GM23248 (cell line): ENCODE data around the gene CRHBP. TPM values are rescaled to one million over a fixed set of nuclear protein-coding genes. Genes with fewer than 3 reads are reported as not detected.
"Not testable (repeated sequence)": the region's sequence is repeated elsewhere in the genome, so short reads cannot be mapped to it uniquely, and the experiment has no call there.

ENCODE experiments used
- DNase-seq: peaks from one replicate; pipeline ENCODE4 v3.0.0-alpha.2; 2015
- H2AFZ ChIP-seq: fragments of 200-600 bp; sonication (generic); 2 replicates; pipeline ENCODE4 v1.6.1; 2016; ENCODE audit warnings: antibody characterized with exemption
- H3F3A ChIP-seq: fragments of 200-600 bp; sonication (generic); 2 replicates; pipeline ENCODE4 v1.6.1; 2016; ENCODE audit warnings: mild to moderate bottlenecking, antibody characterized with exemption, mixed run types; ENCODE audit not compliant: insufficient read depth
- H3K27ac ChIP-seq: fragments of 200-600 bp; sonication (generic); 2 replicates; pipeline ENCODE4 v1.5.1; 2016; ENCODE audit warnings: mild to moderate bottlenecking
- H3K27me3 ChIP-seq: fragments of 200-600 bp; sonication (generic); replicated peaks from 2 replicates; pipeline ENCODE4 v1.6.1; 2016; ENCODE audit warnings: mild to moderate bottlenecking; ENCODE audit not compliant: insufficient read depth
- H3K36me3 ChIP-seq: fragments of 200-600 bp; sonication (generic); 2 replicates; pipeline ENCODE4 v1.6.1; 2016; ENCODE audit warnings: low read depth, mild to moderate bottlenecking
- H3K4me1 ChIP-seq: fragments of 200-600 bp; sonication (generic); 2 replicates; pipeline ENCODE4 v1.6.1; 2016; ENCODE audit warnings: mild to moderate bottlenecking; ENCODE audit not compliant: insufficient read depth
- H3K4me2 ChIP-seq: fragments of 200-600 bp; sonication (generic); one replicate; pipeline ENCODE4 v1.6.1; 2016; ENCODE audit warnings: mild to moderate bottlenecking; ENCODE audit not compliant: unreplicated experiment
- H3K4me3 ChIP-seq: fragments of 200-600 bp; sonication (generic); 2 replicates; pipeline ENCODE4 v1.5.1; 2016; ENCODE audit warnings: mild to moderate bottlenecking
- H3K79me2 ChIP-seq: fragments of 200-600 bp; sonication (generic); 2 replicates; pipeline ENCODE4 v1.6.1; 2016; ENCODE audit warnings: mild to moderate bottlenecking; ENCODE audit not compliant: insufficient read depth
- H3K9ac ChIP-seq: fragments of 200-600 bp; sonication (generic); 2 replicates; pipeline ENCODE4 v1.6.1; 2016; ENCODE audit warnings: mild to moderate bottlenecking
- H3K9me2 ChIP-seq: fragments of 200-600 bp; sonication (generic); 2 replicates; pipeline ENCODE4 v1.6.1; 2016; ENCODE audit warnings: mixed run types, mild to moderate bottlenecking, moderate library complexity; ENCODE audit not compliant: insufficient read depth
- H3K9me3 ChIP-seq: fragments of 200-600 bp; sonication (generic); one replicate; pipeline ENCODE4 v1.6.1; 2017; ENCODE audit warnings: low read depth
- H4K20me1 ChIP-seq: fragments of 200-600 bp; sonication (generic); 2 replicates; pipeline ENCODE4 v1.6.0; 2016; ENCODE audit not compliant: insufficient read depth
- EZH2 ChIP-seq: fragments of 200-600 bp; sonication (generic); IDR thresholded peaks from 2 replicates; pipeline ENCODE4 v1.6.1; 2018; ENCODE audit warnings: antibody characterized with exemption, mild to moderate bottlenecking; ENCODE audit not compliant: insufficient read depth, poor library complexity, severe bottlenecking
- EZH2phosphoT487 ChIP-seq: fragments of 200-600 bp; sonication (generic); IDR thresholded peaks from 2 replicates; pipeline ENCODE4 v1.6.1; 2018; ENCODE audit warnings: antibody characterized with exemption, moderate library complexity, mild to moderate bottlenecking, low read depth; ENCODE audit not compliant: insufficient read depth
- WGBS, 2 experiments: methylation state at CpG; one replicate each; pipeline ENCODE4 v1.1.6; 2015 to 2017; ENCODE audit warnings: low lambda C conversion rate in 2 of 2, low coverage in 1 of 2; ENCODE audit errors: missing lambda C conversion rate in 2 of 2; 5-methylcytosine and 5-hydroxymethylcytosine counted together
- in situ Hi-C: fragments of 300-500 bp; cut with MboI; formaldehyde crosslinking; loops from 2 replicates; pipeline ENCODE4 v1.15.0; 2020
- polyA plus RNA-seq: library from polyadenylated mRNA; unstranded; fragments of >200 nt; fragmentation: Nextera tagmentation; extraction: Ambion mirVana; gene quantifications from 2 replicates; pipeline ENCODE4 v1.2.1, GENCODE V29; 2016
- total RNA-seq: library from RNA; depleted of rRNA; stranded (reverse); fragments of >200 nt; shearing (Covaris generic); gene quantifications from 2 replicates; pipeline ENCODE4 v1.2.3, GENCODE V29; 2014

The CRHBP gene
- total and polyA plus RNA-seq, 2 experiments from 2014 or later, result not detected

DNA sequence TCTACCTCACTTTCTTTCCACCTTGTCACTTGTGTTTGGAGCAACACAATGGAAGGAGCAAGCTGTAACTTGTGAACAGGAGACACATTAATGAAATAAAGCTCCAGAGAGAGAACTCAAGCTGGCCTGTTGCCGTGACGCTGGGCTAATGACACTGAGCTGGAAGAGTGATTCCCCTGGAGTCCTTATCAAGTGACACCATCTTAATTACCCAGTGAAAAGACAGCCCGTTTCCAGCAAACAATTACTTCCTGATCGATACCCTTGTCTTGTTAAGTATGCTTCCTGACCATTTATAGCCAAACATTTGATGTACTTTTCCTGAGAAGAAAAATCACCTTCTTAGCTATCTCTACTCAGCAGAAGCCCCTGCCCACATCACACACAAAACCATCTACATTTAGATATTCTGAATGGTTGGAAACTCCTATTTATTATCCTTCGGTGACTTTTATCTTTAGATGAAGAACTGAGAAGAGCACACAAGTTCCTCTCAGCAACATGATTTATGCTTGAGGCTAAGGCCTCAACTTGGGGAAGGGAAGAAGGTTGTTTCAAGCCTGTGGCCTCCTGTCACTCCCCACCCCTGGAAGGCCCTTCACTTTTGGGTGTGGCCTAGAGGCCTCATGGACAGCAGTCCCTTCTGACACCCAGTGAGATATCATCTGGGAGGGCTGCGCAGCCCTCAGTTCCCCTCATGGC, 34.1 kb downstream of the CRHBP start:
- H2AFZ ChIP-seq, result no peak overlapping the region
- WGBS, 2 experiments, result 40 to 41% methylated on average over 6 of the region's 6 CpGs
- TF ChIP-seq EZH2phosphoT487 (no peak), EZH2 (no peak)

DNA sequence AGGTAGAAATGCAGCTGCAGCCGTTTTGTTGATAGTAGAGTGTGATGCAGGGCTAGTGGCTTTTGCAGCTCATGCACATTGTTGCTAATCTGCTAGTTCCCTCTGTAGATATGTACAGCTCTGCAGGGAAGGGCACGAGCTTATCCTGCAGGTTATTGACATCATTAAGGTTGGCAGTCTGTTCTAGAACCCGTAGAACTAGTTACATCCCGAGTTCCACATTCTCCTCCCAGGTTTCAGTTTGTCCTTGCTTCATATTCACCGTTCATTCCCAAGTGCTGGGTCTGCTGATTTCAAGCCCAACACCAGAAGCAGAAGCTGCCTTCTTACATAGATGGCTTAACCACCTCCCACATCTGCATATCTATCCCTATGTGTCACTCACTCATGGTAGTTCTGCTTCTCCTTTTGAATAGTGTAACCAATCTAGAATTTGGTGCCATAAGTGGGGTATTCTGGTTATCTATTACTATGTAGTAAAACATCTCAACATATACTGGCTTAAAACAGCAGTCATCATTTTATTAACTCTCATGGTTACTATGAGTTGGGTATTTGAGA, 38.1 kb downstream of the CRHBP start:
- Histone ChIP-seq H3K79me2 (no peaks in the 10 kb centered on the region), H3K9me2 (no peaks in the 10 kb centered on the region), H2AFZ (no peak overlapping the region), H4K20me1 (no peaks in the 10 kb centered on the region), H3K4me1 (no peaks in the 10 kb centered on the region), H3K4me3 (no peak overlapping the region), H3K36me3 (no peaks in the 10 kb centered on the region), H3F3A (no peaks in the 10 kb centered on the region), H3K9ac (no peak overlapping the region), H3K9me3 (no peaks in the 10 kb centered on the region), H3K27ac (no peak overlapping the region), H3K27me3 (peaks cover 3% of the 10 kb centered on the region), H3K4me2 (no peak overlapping the region)
- DNase-seq, result peak; percentile 2
- 28 to 42% methylated on average over 5 of the region's 5 CpGs for WGBS, 2 experiments
- in situ Hi-C loops, result no loop called here
- TF ChIP-seq EZH2, result no peak
- no peak for TF ChIP-seq EZH2phosphoT487

More for the DNA sequence above, 34.1 kb downstream of the CRHBP start:
- Histone ChIP-seq H3F3A (no peaks in the 10 kb centered on the region), H3K9me2 (no peaks in the 10 kb centered on the region), H3K9ac (no peak overlapping the region), H3K36me3 (no peaks in the 10 kb centered on the region), H3K27me3 (no peaks in the 10 kb centered on the region; the same call in 1 of the 2 replicates), H3K4me1 (no peaks in the 10 kb centered on the region), H3K9me3 (no peaks in the 10 kb centered on the region), H4K20me1 (no peaks in the 10 kb centered on the region), H3K27ac (no peak overlapping the region), H3K79me2 (no peaks in the 10 kb centered on the region), H3K4me2 (no peak overlapping the region), H3K4me3 (no peak overlapping the region)
- in situ Hi-C loops, result no loop called here
- no peak for DNase-seq

DNA sequence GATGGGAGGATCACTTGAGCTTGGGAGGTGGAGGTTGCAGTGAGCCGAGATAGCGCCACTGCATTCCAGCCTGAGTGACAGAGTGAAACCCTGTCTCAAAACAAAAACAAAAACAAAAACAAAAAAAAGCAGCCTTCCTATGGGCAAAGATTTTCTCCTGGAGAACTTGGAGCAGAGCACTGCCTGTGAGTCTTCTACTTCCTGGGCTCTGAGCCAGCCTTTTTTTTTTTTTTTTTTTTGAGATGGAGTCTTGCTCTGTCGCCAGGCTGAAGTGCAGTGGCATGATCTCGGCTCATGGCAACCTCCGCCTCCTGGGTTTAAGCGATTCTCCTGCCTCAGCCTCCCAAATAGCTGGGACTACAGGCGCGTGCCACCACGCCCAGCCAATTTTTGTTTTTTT, 40.6 kb downstream of the CRHBP start:
- H3K36me3 ChIP-seq, H3K4me1 ChIP-seq, H3F3A ChIP-seq, H3K27ac ChIP-seq, H3K79me2 ChIP-seq, in situ Hi-C loops, H4K20me1 ChIP-seq, H3K27me3 ChIP-seq, DNase-seq, H3K9me2 ChIP-seq, H3K9ac ChIP-seq, H3K4me3 ChIP-seq, H2AFZ ChIP-seq, H3K4me2 ChIP-seq, H3K9me3 ChIP-seq: not testable (repeated sequence)
- 72 to 93% methylated on average over 7 to 9 of the region's 9 CpGs for WGBS, 2 experiments

DNA sequence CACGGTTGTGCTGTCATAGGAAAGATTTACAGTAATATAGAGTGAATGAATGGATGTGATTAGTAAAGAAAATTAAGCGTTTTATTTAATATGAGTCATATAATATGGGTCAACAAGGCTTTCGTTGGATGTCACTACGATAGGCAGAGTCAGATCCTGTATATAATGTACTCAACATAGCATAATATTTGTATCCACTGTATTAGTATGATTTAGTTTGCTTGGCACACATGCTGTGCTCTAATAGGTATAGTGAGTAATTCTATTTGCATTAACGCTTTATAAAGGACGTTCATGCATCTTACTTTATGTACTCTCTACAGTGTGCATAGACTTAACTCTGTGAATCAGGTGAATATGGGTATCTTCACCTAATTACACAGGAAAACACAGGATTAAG, 41.5 kb downstream of the CRHBP start:
- H3K4me1 ChIP-seq, result no peaks in the 10 kb centered on the region
- H3F3A ChIP-seq, result 0 out of 2 replicates have a peak, but pooled peaks cover 1% of the 10 kb centered on the region
- H3K4me2 ChIP-seq, result no peak overlapping the region
- no peaks in the 10 kb centered on the region for H3K79me2 ChIP-seq
- H2AFZ ChIP-seq, result no peak overlapping the region
- H3K9me3 ChIP-seq, result no peaks in the 10 kb centered on the region
- TF ChIP-seq EZH2, result no peak
- no peak for TF ChIP-seq EZH2phosphoT487
- 66 to 67% methylated on average over 6 of the region's 6 CpGs for WGBS, 2 experiments
- no peaks in the 10 kb centered on the region for H3K36me3 ChIP-seq
- peaks cover 3% of the 10 kb centered on the region for H3K27me3 ChIP-seq
- H3K4me3 ChIP-seq, result no peak overlapping the region
- no peaks in the 10 kb centered on the region for H4K20me1 ChIP-seq
- in situ Hi-C loops, result no loop called here
- no peaks in the 10 kb centered on the region for H3K9me2 ChIP-seq
- no peak overlapping the region for H3K27ac ChIP-seq
- H3K9ac ChIP-seq, result no peak overlapping the region
- DNase-seq, result no peak

DNA sequence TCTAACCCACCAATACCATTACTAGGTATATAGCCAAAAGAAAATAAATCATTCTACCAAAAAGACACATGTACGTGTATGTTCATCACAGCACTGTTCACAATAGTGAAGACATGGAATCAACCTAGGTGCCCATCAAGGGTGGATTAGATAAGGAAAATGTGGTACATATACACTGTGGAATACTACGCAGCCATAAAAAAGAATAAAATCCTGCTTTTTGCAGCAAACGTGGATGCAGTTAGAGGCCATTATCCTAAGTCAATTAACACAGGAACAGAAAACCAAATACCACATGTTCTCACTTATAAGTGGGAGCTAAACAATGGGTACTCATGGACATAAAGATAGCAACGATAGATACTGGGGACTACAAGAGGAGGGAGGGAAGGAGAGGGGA, 45.4 kb downstream of the CRHBP start:
- H4K20me1 ChIP-seq, H3K79me2 ChIP-seq, H3K4me3 ChIP-seq, H3K9me3 ChIP-seq, H3K4me2 ChIP-seq, H3K36me3 ChIP-seq, in situ Hi-C loops, H3K4me1 ChIP-seq, DNase-seq, H3K9ac ChIP-seq, H2AFZ ChIP-seq, H3K9me2 ChIP-seq, H3K27ac ChIP-seq, H3F3A ChIP-seq: not testable (repeated sequence)
- peaks cover 11% of the 10 kb centered on the region; the same call in 1 of the 2 replicates for H3K27me3 ChIP-seq
- 46 to 49% methylated on average over 4 of the region's 4 CpGs for WGBS, 2 experiments
